Measurements from ENCODE around the gene HOXC4.

Gene HOXC4

DNA sequence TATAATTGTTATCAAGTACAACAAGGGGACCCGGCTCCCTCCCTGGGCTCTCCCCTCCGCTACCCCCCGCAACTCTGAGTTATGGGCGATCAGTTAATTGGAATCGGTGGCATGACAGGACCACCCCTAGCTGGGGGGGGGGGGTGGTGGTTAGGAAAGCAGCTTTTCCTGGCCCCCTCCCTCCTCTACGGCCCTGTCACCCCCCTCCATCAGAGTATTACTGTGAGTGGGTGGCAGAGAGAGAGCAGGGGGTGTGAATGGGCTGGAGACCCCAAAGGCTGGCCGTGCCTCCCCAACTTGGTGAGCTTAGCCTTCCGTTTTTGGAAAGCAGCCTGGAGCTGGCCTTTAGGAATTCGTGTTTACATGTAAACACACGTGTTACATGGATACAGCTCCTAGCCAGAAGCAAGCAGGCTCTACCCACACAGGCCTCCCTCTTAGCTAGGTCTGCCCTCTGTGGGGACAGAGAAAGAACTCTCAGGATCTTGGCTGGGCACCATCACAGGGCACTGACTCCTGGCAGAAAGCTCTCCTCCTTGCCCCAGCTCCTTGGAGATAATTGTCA, 1.1 kb upstream of the HOXC4 start:
- Mint-ChIP-seq H3K4me1 (peaks cover 40% of the 10 kb centered on the region), H3K36me3 (no peaks in the 10 kb centered on the region), H3K27ac (peak overlapping the region; percentile 30), H3K4me3 (peak overlapping the region; percentile 30), H3K27me3 (peaks cover 75% of the 10 kb centered on the region), H3K9me3 (no peaks in the 10 kb centered on the region)

DNA sequence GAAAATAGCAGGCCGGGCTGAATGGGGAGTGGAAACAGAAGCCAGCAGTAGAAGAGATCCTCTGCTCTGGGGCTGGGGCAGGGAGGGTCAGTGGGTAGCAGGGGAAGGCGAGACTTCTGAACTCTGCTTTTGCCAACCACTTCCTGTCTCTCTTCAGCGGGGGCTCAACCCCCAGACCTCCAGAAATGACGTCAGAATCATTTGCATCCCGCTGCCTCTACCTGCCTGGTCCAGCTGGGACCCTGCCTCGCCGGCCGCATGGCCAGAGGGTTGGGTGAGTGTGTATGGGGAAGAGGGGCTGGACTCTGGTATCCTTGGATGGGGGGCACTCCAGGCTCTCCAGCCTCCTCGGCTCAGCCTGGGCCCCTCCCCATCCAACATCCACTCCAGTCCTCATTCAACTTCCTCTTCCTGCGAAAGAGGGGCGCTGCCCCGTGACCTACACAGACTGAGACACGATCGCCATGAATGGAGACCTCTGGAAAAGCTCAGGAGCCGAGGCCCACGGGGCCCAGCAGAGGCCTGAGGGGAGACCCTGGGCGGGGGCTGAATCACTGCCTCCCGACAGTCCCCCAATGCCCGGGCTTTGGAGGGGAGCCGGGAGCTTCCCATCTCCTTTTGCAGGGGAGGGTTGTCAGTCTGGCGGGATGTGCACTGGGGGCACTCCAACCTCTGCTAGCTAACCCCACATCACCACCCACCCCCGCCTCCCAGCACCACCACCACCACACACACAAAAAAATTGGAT, 458 bp upstream of the HOXC4 start:
- H3K27ac Mint-ChIP-seq: peak overlapping the region; percentile 30
- peaks cover 72% of the 10 kb centered on the region for H3K27me3 Mint-ChIP-seq
- H3K4me1 Mint-ChIP-seq: peaks cover 37% of the 10 kb centered on the region
- H3K9me3 Mint-ChIP-seq: no peaks in the 10 kb centered on the region
- peak overlapping the region; percentile 52 for H3K4me3 Mint-ChIP-seq
- H3K36me3 Mint-ChIP-seq: no peaks in the 10 kb centered on the region

DNA sequence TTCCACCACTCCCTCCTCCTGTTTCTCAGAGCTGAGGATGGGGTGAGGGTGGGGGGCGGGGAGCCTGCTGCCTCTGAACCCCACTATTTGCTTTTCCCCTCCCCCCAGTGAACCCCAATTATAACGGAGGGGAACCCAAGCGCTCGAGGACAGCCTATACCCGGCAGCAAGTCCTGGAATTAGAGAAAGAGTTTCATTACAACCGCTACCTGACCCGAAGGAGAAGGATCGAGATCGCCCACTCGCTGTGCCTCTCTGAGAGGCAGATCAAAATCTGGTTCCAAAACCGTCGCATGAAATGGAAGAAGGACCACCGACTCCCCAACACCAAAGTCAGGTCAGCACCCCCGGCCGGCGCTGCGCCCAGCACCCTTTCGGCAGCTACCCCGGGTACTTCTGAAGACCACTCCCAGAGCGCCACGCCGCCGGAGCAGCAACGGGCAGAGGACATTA, 1.1 kb downstream of the HOXC4 start:
- peaks cover 36% of the 10 kb centered on the region for H3K4me1 Mint-ChIP-seq
- no peaks in the 10 kb centered on the region for H3K9me3 Mint-ChIP-seq
- H3K36me3 Mint-ChIP-seq: no peaks in the 10 kb centered on the region
- H3K27me3 Mint-ChIP-seq: peaks cover 71% of the 10 kb centered on the region
- no peak overlapping the region for H3K4me3 Mint-ChIP-seq
- H3K27ac Mint-ChIP-seq: no peak overlapping the region

DNA sequence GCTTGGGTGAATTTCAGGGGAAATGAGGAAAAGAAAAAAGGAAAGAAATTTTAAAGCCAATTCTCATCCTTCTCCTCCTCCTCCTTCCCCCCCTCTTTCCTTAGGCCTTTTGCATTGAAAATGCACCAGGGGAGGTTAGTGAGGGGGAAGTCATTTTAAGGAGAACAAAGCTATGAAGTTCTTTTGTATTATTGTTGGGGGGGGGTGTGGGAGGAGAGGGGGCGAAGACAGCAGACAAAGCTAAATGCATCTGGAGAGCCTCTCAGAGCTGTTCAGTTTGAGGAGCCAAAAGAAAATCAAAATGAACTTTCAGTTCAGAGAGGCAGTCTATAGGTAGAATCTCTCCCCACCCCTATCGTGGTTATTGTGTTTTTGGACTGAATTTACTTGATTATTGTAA, 1.9 kb downstream of the HOXC4 start:
- H3K9me3 Mint-ChIP-seq: no peaks in the 10 kb centered on the region
- no peak overlapping the region for H3K27ac Mint-ChIP-seq
- no peak overlapping the region for H3K4me3 Mint-ChIP-seq
- no peaks in the 10 kb centered on the region for H3K36me3 Mint-ChIP-seq
- H3K27me3 Mint-ChIP-seq: peaks cover 68% of the 10 kb centered on the region
- H3K4me1 Mint-ChIP-seq: peaks cover 29% of the 10 kb centered on the region

DNA sequence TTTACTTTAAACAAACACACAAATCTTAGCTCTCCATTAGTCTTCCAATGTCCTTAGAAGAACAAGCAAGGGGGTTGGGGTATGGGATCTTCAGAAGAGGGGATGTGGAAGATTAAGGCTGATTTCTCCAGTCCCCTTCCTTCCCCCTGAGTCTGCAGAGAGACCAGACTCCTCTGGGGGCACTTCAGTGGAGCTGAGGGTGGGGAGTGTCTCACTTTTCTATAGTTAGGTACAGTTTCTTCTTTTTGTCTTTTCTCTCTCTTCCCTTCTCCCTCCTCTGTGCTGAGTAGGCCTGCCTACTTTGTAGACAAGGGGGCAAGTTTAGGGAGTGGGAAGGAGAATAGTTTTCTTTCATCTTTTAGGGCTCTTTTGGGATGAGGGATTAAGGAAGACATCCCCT, 2.5 kb downstream of the HOXC4 start:
- H3K27me3 Mint-ChIP-seq: peaks cover 69% of the 10 kb centered on the region
- H3K4me1 Mint-ChIP-seq: peaks cover 27% of the 10 kb centered on the region
- no peak overlapping the region for H3K27ac Mint-ChIP-seq
- no peak overlapping the region for H3K4me3 Mint-ChIP-seq
- H3K36me3 Mint-ChIP-seq: no peaks in the 10 kb centered on the region
- no peaks in the 10 kb centered on the region for H3K9me3 Mint-ChIP-seq

DNA sequence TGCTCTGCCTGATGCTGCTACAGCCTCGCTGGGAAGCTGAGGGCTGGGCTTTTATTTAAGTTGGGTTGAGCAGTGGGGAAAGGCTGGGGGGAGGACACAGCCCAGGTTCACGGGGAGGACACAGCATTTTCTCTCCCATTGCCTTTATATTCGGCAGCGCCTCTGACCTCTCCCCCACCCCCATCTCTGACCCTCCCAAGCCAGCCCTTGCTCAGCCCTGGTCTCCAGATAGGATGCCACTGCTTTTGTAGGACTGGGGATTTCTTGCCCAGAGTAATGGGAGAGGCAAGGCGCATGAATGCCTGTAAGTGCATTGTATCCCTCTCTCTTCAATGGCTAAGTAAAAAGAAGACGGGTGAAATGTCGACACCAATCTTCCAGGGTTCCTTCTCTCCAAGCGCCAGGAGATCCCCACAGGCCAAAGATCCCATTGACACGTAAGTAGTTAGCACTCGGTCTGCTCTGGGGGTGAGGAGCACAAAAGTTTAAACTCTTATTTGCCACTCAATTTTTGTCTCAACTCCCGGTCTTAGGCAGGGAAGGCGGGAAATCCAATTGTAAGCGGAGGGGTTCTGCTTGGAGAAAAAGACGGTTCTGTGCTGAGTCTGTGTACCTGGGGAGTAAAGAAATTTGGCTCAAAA, 4.6 kb downstream of the HOXC4 start:
- Mint-ChIP-seq H3K4me3 (no peak overlapping the region), H3K9me3 (no peaks in the 10 kb centered on the region), H3K27ac (no peak overlapping the region), H3K4me1 (peaks cover 12% of the 10 kb centered on the region), H3K27me3 (peaks cover 67% of the 10 kb centered on the region), H3K36me3 (no peaks in the 10 kb centered on the region)

DNA sequence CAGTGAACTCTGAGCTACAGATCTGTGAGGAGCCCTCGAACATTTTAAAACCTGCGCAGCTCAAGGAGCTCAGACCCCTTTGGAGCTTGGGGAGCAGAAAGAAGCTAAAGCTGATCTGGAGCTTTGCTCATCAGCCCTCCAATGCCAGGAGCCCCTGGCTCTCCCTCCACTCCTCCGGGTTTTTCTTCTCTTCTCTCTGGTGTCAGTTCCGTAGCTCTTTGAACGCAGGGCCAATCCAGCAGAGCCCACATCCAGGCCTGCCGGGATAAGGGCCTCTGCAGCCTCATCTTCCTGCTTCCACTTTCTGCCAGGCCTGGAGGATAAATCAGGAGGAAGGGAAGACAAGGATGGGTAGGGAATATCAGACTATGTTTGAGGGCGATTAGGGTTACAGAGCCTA, 6.0 kb downstream of the HOXC4 start:
- Mint-ChIP-seq H3K36me3 (no peaks in the 10 kb centered on the region), H3K27ac (no peak overlapping the region), H3K4me1 (peaks cover 2% of the 10 kb centered on the region), H3K4me3 (no peak overlapping the region), H3K9me3 (no peaks in the 10 kb centered on the region), H3K27me3 (peaks cover 64% of the 10 kb centered on the region)

DNA sequence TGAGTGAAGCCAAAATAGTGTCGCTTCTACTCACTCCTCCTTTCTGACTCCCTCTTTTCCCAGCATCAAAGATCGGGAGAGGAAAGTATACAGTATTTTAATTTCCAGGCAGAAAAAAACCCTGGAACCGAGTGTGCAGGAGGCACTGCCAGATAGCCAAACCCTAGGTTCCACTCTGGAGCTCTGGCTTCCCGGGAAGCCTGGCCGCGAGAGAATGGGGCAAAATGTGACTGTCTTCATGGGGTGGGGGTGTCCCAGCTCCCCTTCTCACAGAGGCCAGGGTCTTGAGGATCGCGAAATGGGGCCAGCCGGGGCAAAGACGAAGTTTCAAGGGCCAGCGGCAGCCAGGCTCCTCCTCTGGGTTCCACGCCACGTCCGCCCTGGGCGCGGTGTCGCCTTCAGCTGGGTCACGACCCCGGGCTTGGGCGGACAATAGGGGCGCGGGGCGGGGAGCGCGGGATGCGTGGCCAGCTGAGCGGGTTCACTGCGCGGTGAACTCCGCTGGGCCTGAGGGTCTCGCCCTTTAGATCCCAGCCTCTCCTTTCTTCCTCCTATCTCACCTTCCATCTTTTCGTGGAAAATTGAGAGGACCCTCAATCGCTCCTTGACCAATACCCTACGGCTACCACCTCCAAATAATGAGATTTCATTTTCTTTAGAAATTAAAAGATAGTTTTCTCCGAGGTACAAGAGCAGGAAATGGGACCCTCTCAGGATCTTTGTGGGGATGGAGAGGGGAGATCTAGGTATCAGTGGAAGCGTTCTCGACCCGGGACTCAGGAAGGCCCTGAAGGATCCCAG, 6.7 kb downstream of the HOXC4 start:
- peaks cover 62% of the 10 kb centered on the region for H3K27me3 Mint-ChIP-seq
- no peak overlapping the region for H3K4me3 Mint-ChIP-seq
- H3K27ac Mint-ChIP-seq: no peak overlapping the region
- no peaks in the 10 kb centered on the region for H3K9me3 Mint-ChIP-seq
- H3K36me3 Mint-ChIP-seq: no peaks in the 10 kb centered on the region
- no peaks in the 10 kb centered on the region for H3K4me1 Mint-ChIP-seq

DNA sequence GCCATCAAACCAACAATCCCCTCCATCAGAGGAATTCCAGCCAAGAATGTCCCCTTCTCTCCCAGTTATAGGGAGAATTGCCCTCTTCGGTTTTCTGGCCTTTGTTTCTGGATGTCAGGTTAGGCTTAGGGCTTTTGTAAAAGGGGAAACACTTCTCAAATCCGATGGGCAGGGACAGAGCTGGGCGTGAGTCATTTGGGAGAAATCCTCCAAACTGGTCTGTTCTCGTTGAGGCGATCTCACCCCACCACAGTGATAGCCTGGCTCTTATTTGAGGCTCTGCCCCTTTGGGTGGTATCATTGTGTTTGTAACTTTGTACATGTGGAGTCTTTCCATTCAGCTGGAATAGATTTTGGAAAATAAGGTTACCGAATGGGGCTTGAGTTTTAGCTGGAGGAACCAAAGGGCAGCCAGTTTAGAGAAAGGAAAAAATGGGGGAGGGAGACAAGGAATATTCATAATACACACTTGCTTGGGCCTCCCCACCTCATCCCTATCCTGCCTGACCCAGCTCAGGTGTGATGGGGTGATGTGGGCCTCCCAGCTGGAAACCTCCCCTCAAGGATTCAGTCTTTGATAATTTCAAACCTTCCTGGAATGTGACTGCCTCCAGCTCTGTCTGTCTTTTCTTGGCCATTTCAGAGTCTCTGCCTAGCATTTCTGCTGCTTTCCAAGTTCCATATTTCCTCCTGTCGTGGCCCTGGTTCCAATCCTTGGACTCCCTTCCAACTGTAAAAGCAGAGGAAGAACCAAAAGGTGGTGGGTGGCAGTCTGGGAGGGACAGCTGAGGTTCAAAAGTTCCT, 7.5 kb downstream of the HOXC4 start:
- Mint-ChIP-seq H3K4me3 (no peak overlapping the region), H3K27me3 (peaks cover 60% of the 10 kb centered on the region), H3K36me3 (no peaks in the 10 kb centered on the region), H3K27ac (peak overlapping the region; percentile 55), H3K4me1 (no peaks in the 10 kb centered on the region), H3K9me3 (no peaks in the 10 kb centered on the region)

DNA sequence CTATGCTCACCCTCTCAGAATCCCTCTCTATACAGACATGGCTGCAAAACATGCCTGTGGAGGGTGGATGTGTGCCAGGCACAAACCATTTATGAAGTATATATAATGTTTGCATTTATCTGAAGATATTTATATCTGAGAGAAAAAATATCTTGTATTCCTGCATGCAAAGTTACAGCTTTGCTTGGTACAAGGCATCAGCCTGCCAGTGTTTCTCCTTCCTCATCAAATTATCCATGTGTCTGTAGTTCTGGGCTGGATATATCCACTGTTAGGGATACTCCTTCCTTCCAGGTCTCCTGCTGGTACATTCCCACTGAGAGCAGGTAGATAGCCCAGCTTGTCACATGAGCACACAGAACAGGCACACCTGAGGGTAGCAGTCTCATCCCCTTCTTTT, 12.0 kb downstream of the HOXC4 start:
- H3K4me1 Mint-ChIP-seq: no peaks in the 10 kb centered on the region
- H3K9me3 Mint-ChIP-seq: no peaks in the 10 kb centered on the region
- H3K27ac Mint-ChIP-seq: no peak overlapping the region
- no peak overlapping the region for H3K4me3 Mint-ChIP-seq
- H3K27me3 Mint-ChIP-seq: peaks cover 39% of the 10 kb centered on the region
- no peaks in the 10 kb centered on the region for H3K36me3 Mint-ChIP-seq

DNA sequence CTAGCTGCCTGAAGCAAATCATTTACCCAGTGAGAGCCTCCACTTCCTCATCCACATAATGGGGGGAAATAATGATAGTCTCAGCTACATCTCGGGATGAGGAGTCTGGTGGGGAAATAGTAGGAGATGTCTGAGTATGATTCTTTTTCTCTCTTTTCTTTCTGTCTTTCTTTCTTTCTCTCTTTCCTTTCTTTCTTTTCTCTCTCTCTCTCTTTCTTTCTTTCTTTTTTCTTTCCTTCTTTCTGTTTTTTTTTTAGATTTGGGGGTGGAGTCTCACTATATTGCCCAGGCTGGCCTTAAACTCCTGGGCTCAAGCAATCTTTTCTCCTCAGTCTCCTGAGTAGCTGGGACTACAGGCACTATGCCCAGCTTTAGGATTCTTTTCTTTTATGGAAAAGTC, 12.8 kb downstream of the HOXC4 start:
- H3K27ac Mint-ChIP-seq: no peak overlapping the region
- H3K27me3 Mint-ChIP-seq: peaks cover 33% of the 10 kb centered on the region
- H3K9me3 Mint-ChIP-seq: no peaks in the 10 kb centered on the region
- no peaks in the 10 kb centered on the region for H3K4me1 Mint-ChIP-seq
- H3K4me3 Mint-ChIP-seq: no peak overlapping the region
- H3K36me3 Mint-ChIP-seq: no peaks in the 10 kb centered on the region

DNA sequence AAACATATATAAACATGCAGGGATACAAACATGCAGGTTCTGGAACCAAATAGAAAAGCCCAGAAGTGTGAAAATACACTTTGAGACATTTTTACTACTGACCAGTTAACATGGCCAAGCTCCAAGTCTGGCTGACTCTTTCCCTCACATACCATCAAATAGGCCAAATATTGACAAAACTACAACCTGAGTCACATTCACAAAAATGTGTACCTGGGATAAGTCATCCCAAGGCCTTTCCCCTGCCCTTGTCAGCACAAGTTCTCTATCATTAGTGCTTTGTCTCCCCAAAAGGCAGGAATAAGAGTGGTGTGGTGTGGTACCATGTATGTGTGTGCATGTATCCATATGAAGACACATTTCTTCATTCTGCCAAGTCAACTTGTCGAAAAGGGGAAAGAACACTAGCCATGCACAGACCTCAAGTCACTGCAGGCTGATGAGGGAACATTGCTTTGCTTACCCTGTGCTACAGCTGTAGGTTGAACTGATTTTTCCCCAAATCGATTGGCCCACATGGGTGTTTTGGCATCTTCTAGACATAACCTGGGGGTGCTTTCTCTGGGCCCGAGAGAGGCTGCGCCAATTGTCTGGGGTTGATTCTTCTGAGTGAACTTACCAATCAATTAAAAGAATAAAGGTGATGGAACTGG, 14.9 kb downstream of the HOXC4 start:
- Mint-ChIP-seq H3K27ac (no peak overlapping the region), H3K4me3 (no peak overlapping the region), H3K9me3 (no peaks in the 10 kb centered on the region), H3K27me3 (peaks cover 20% of the 10 kb centered on the region), H3K4me1 (no peaks in the 10 kb centered on the region), H3K36me3 (no peaks in the 10 kb centered on the region)

DNA sequence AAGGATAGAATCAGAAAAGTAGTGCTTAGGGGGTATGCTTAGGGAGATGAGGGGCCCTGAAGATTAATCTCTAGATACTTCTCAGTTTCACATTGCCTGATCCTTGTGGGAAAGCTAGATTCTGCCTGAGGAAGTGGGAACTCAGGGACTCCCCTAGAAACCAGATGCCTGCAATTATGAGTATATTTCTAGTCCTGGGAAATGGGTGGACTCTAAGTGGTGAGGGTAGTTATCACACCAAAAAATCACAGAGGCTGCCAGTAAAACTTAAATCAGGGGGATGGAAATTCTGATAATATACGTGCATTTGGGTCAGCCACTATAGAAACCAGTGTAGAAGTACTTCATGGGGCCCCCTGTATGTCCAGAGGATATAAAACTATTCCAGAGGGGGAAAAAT, 18.3 kb downstream of the HOXC4 start:
- H3K4me3 Mint-ChIP-seq: no peak overlapping the region
- H3K4me1 Mint-ChIP-seq: no peaks in the 10 kb centered on the region
- peaks cover 8% of the 10 kb centered on the region for H3K27me3 Mint-ChIP-seq
- no peak overlapping the region for H3K27ac Mint-ChIP-seq
- H3K36me3 Mint-ChIP-seq: no peaks in the 10 kb centered on the region
- H3K9me3 Mint-ChIP-seq: no peaks in the 10 kb centered on the region

DNA sequence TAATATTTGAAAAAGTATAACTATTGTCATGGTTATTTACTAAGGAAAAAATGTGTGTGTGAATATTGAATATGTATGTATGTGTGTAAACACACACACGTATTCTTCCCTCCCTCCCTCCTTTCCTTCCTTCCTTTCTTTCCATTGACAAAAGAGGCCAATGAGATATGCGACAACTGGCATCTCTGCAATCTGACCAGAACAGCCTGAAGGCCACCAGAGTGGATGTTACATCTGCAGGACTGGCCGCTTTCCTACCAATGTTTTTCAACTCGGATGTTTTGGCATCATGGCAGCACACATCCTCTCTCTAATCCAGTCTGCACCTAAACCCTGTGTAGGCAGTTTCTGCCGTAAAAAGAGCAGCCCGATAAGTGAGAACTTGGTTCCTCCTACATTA, 20.7 kb downstream of the HOXC4 start:
- Mint-ChIP-seq H3K4me1 (no peaks in the 10 kb centered on the region), H3K27ac (no peak overlapping the region), H3K27me3 (peaks cover 4% of the 10 kb centered on the region), H3K4me3 (no peak overlapping the region), H3K36me3 (no peaks in the 10 kb centered on the region), H3K9me3 (no peaks in the 10 kb centered on the region)

DNA sequence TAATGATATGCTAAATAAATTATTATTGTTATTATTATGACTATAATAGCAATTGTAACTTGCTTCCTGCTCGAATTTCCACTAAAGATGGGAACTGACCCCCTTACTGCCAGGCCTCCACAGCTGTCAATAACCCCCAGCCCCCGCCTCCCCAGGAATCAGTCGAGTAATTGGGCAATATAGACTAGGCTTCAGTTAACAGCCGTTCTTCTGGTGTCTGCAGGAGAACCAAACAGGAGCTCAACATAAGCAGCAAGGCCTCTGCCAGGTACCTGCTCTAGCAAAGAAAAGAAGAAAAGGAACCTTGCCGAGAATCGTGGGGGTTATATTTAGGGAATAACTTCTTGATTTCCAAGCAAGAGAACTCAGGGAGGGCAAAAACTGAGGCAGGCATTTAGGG, 21.8 kb downstream of the HOXC4 start:
- Mint-ChIP-seq H3K9me3 (no peaks in the 10 kb centered on the region), H3K4me1 (no peaks in the 10 kb centered on the region), H3K36me3 (no peaks in the 10 kb centered on the region), H3K4me3 (no peak overlapping the region), H3K27ac (no peak overlapping the region), H3K27me3 (peaks cover 2% of the 10 kb centered on the region)

Data from activated naive CD4-positive, alpha-beta T cell treated with anti-CD3 and anti-CD28 coated beads, Interleukin-2, amount 50 U/mL, for 24 hours (primary cell).